H9 (cell line): ENCODE data around the gene APBA2. TPM values are rescaled to one million over a fixed set of nuclear protein-coding genes. Genes with fewer than 3 reads are reported as not detected.

Experiments
- DNase-seq: peaks from one replicate; pipeline ENCODE4 v3.0.0-alpha.2; 2017
- H2AFZ ChIP-seq: one replicate; pipeline ENCODE4 v1.6.1; 2013; ENCODE audit warnings: mild to moderate bottlenecking, low read length, control low read depth, moderate library complexity
- H2AK5ac ChIP-seq: 2 replicates; pipeline ENCODE4 v1.6.1; 2013; ENCODE audit warnings: low read length, control low read depth, mixed read lengths; ENCODE audit not compliant: insufficient read length
- H2BK120ac ChIP-seq: one replicate; pipeline ENCODE4 v1.6.1; 2013; ENCODE audit warnings: low read depth, mild to moderate bottlenecking, low read length, control low read depth, inconsistent platforms; ENCODE audit not compliant: poor library complexity, severe bottlenecking
- H2BK12ac ChIP-seq: 2 replicates; pipeline ENCODE4 v1.6.1; 2013; ENCODE audit warnings: low read length, control low read depth, mixed read lengths, low read depth; ENCODE audit not compliant: insufficient read length
- H2BK15ac ChIP-seq: 2 replicates; pipeline ENCODE4 v1.6.1; 2013; ENCODE audit warnings: low read depth, low read length, control low read depth
- H2BK20ac ChIP-seq: one replicate; pipeline ENCODE4 v1.6.1; 2013; ENCODE audit warnings: low read depth, mild to moderate bottlenecking, low read length, control low read depth, inconsistent platforms; ENCODE audit not compliant: poor library complexity, severe bottlenecking
- H2BK5ac ChIP-seq: 2 replicates; pipeline ENCODE4 v1.6.1; 2013; ENCODE audit warnings: low read length, control low read depth, mixed read lengths; ENCODE audit not compliant: insufficient read length
- H3K14ac ChIP-seq: 2 replicates; pipeline ENCODE4 v1.6.1; 2013; ENCODE audit warnings: low read length, control low read depth; ENCODE audit not compliant: insufficient read depth
- H3K18ac ChIP-seq: 2 replicates; pipeline ENCODE4 v1.6.1; 2013; ENCODE audit warnings: low read depth, mild to moderate bottlenecking, mixed read lengths, low read length, control low read depth; ENCODE audit not compliant: insufficient read length
- H3K23ac ChIP-seq: 2 replicates; pipeline ENCODE4 v1.6.1; 2013; ENCODE audit warnings: low read length, control low read depth, mixed read lengths, low read depth; ENCODE audit not compliant: insufficient read length
- H3K23me2 ChIP-seq: 2 replicates; pipeline ENCODE4 v1.6.1; 2013; ENCODE audit warnings: low read depth, mild to moderate bottlenecking, mixed read lengths, low read length, control low read depth; ENCODE audit not compliant: insufficient read length, poor library complexity, severe bottlenecking
- H3K27ac ChIP-seq: 2 replicates; pipeline ENCODE4 v1.5.1; 2013; ENCODE audit warnings: low read length, control low read depth, mixed read lengths, low read depth; ENCODE audit not compliant: insufficient read length
- H3K27me3 ChIP-seq: 2 replicates; pipeline ENCODE4 v1.6.1; 2013; ENCODE audit warnings: low read length, control low read depth, inconsistent platforms; ENCODE audit not compliant: insufficient read depth
- H3K4ac ChIP-seq: 2 replicates; pipeline ENCODE4 v1.6.1; 2013; ENCODE audit warnings: low read depth, mild to moderate bottlenecking, control low read depth, inconsistent platforms, low read length, moderate library complexity
- H3K4me1 ChIP-seq: 2 replicates; pipeline ENCODE4 v1.6.1; 2013; ENCODE audit warnings: low read length, control low read depth, inconsistent platforms; ENCODE audit not compliant: insufficient read depth
- H3K4me2 ChIP-seq: 2 replicates; pipeline ENCODE4 v1.6.1; 2013; ENCODE audit warnings: low read length, control low read depth, mixed read lengths; ENCODE audit not compliant: insufficient read length, insufficient read depth
- H3K56ac ChIP-seq: 2 replicates; pipeline ENCODE4 v1.6.1; 2013; ENCODE audit warnings: low read depth, mild to moderate bottlenecking, mixed read lengths, low read length, control low read depth; ENCODE audit not compliant: insufficient read length
- H3K79me1 ChIP-seq: 2 replicates; pipeline ENCODE4 v1.6.1; 2013; ENCODE audit warnings: low read depth, mild to moderate bottlenecking, moderate library complexity, low read length, control low read depth, inconsistent platforms; ENCODE audit not compliant: insufficient read depth, poor library complexity, severe bottlenecking
- H3K79me2 ChIP-seq: 2 replicates; pipeline ENCODE4 v1.6.1; 2013; ENCODE audit warnings: low read length, control low read depth, inconsistent platforms; ENCODE audit not compliant: insufficient read depth
- H3K9ac ChIP-seq: 2 replicates; pipeline ENCODE4 v1.6.1; 2013; ENCODE audit warnings: low read length, control low read depth, mixed read lengths; ENCODE audit not compliant: insufficient read length; ENCODE audit errors: extremely low read depth
- H3K9me3 ChIP-seq: one replicate; pipeline ENCODE4 v1.6.1; 2013; ENCODE audit warnings: low read depth, low read length, inconsistent platforms; ENCODE audit not compliant: control insufficient read depth
- H3T11ph ChIP-seq: one replicate; pipeline ENCODE4 v1.6.1; 2013; ENCODE audit warnings: mild to moderate bottlenecking, low read length, control low read depth, inconsistent platforms
- H4K20me1 ChIP-seq: one replicate; pipeline ENCODE4 v1.6.1; 2013; ENCODE audit not compliant: control insufficient read depth, insufficient read length, insufficient read depth
- H4K5ac ChIP-seq: 2 replicates; pipeline ENCODE4 v1.6.1; 2013; ENCODE audit warnings: low read depth, mild to moderate bottlenecking, mixed read lengths, low read length, control low read depth; ENCODE audit not compliant: insufficient read length
- H4K8ac ChIP-seq: replicated peaks from 2 replicates; pipeline ENCODE4 v1.6.1; 2013; ENCODE audit warnings: low read length, control low read depth, mixed read lengths, low read depth; ENCODE audit not compliant: insufficient read length
- H4K91ac ChIP-seq: 2 replicates; pipeline ENCODE4 v1.6.1; 2013; ENCODE audit warnings: low read depth, mild to moderate bottlenecking, moderate library complexity, mixed read lengths, low read length, control low read depth; ENCODE audit not compliant: insufficient read length
- H3K27ac Mint-ChIP-seq, 3 experiments: 2 replicates in 2 of 3; 3 replicates in 1 of 3; pipeline ENCODE4 v1.8.0; 2020 to 2021; ENCODE audit warnings: mixed read lengths in 3 of 3, mild to moderate bottlenecking in 1 of 3, moderate library complexity in 1 of 3
- H3K27me3 Mint-ChIP-seq: 2 replicates; pipeline ENCODE4 v1.8.0; 2021; ENCODE audit warnings: low read depth, mild to moderate bottlenecking, moderate library complexity, mixed read lengths
- H3K36me3 Mint-ChIP-seq, 3 experiments: 2 replicates in 2 of 3; 3 replicates in 1 of 3; pipeline ENCODE4 v1.8.0; 2020 to 2021; ENCODE audit warnings: low read depth in 3 of 3, mixed read lengths in 3 of 3; ENCODE audit not compliant: insufficient read depth in 1 of 3
- H3K4me1 Mint-ChIP-seq, 2 experiments: 2 replicates each; pipeline ENCODE4 v1.8.0; 2020; ENCODE audit warnings: mixed read lengths in 2 of 2
- H3K4me3 Mint-ChIP-seq, 2 experiments: 2 replicates in 1 of 2; 3 replicates in 1 of 2; pipeline ENCODE4 v1.8.0; 2020 to 2021; ENCODE audit warnings: mild to moderate bottlenecking in 2 of 2, mixed read lengths in 2 of 2, moderate library complexity in 1 of 2
- H3K9me3 Mint-ChIP-seq, 2 experiments: 2 replicates in 1 of 2; 3 replicates in 1 of 2; pipeline ENCODE4 v1.8.0; 2020; ENCODE audit warnings: mild to moderate bottlenecking in 2 of 2, mixed read lengths in 2 of 2, moderate library complexity in 1 of 2
- CTCF ChIP-seq: fragments of 200-600 bp; sonication (generic); conservative IDR thresholded peaks from 3 replicates; pipeline ENCODE4 v1.8.0; 2021; ENCODE audit warnings: antibody characterized with exemption, mild to moderate bottlenecking
- WGBS: extraction: QIAGEN DNeasy Blood & Tissue Kit; methylation state at CpG from one replicate; pipeline ENCODE4 v1.1.7; 2013; ENCODE audit warnings: missing lambda C conversion rate, low lambda C conversion rate, mixed read lengths; ENCODE audit not compliant: insufficient read length; ENCODE audit errors: extremely low coverage; 5-methylcytosine and 5-hydroxymethylcytosine counted together
- total RNA-seq: library from RNA; stranded (reverse); gene quantifications from 2 replicates; pipeline ENCODE4 v1.2.1, GENCODE V29; 2021

APBA2 gene
- total RNA-seq, 1 experiment from 2014 or later, result 14.3 TPM

DNA sequence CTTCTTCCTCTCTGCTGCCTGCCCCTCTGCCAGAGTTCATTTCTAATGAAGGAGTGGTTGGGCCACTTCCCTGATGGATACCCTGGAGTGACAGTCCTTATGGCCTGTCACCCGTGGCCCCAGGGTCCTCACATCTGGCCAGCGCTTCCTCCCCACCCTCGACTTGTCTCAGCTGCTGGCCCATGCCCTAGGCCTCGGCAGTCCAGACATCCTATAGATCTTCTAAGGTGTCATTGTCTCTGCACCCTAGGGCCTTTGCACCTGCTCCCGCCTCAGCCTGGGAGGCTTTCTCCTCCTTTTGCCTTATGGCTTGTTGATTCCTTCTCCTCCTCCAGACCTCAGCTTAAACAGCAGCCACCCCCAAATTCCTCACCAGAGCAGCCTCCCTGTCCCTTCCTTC lies 202.9 kb downstream of the APBA2 start:
- H3K36me3 Mint-ChIP-seq, result peaks cover 5 to 8% (median 6%) of the 10 kb centered on the region in 3 experiments; a peak in 5 of 7 replicates
- Histone ChIP-seq H3K27ac (no peak overlapping the region), H3K23ac (no peak overlapping the region), H2BK15ac (no peak overlapping the region), H2BK120ac (no peak overlapping the region), H3K18ac (no peak overlapping the region), H3K27me3 (no peaks in the 10 kb centered on the region), H3K4ac (no peak overlapping the region), H4K20me1 (no peaks in the 10 kb centered on the region), H3K9ac (no peak overlapping the region), H3K14ac (no peak overlapping the region), H3T11ph (no peak overlapping the region), H4K8ac (no peak overlapping the region), H4K91ac (no peak overlapping the region), H2AFZ (no peak overlapping the region), H2AK5ac (no peak overlapping the region), H2BK20ac (no peak overlapping the region), H3K56ac (no peak overlapping the region), H3K9me3 (no peaks in the 10 kb centered on the region), H3K79me1 (no peaks in the 10 kb centered on the region), H3K23me2 (no peaks in the 10 kb centered on the region), H3K4me2 (no peak overlapping the region), H3K79me2 (no peaks in the 10 kb centered on the region), H2BK5ac (no peak overlapping the region), H3K4me1 (no peaks in the 10 kb centered on the region), H4K5ac (no peak overlapping the region), H2BK12ac (no peak overlapping the region)
- H3K27me3 Mint-ChIP-seq, result no peaks in the 10 kb centered on the region; the same call in 1 of the 2 replicates
- H3K9me3 Mint-ChIP-seq, result peaks cover 0 to 6% of the 10 kb centered on the region in 2 experiments; a peak in 4 of 5 replicates
- no peak for TF ChIP-seq CTCF
- DNase-seq, result no peak
- H3K4me1 Mint-ChIP-seq, result peaks cover 14 to 21% of the 10 kb centered on the region in 2 experiments
- no CpG with 5 or more reads among the region's 5 CpGs for WGBS
- no peak overlapping the region for H3K4me3 Mint-ChIP-seq
- no peak overlapping the region; a peak in 1 of 7 replicates for H3K27ac Mint-ChIP-seq
